Immature natural killer cell (primary cell): ENCODE measurements around the gene ERBB2. TPM values are rescaled to one million over a fixed set of nuclear protein-coding genes. Genes with fewer than 3 reads are reported as not detected.
"Not testable (repeated sequence)": the region's sequence is repeated elsewhere in the genome, so short reads cannot be mapped to it uniquely, and the experiment has no call there.

ENCODE experiments used
- DNase-seq, 3 donors: peaks; one replicate each; pipeline ENCODE4 v3.0.0; 2022; ENCODE audit warnings: mixed read lengths in 1 of 3
- H3K27ac Mint-ChIP-seq, 6 donors: one replicate each; pipeline ENCODE4 v1.8.0; 2020; ENCODE audit warnings: mixed read lengths in 6 of 6, mild to moderate bottlenecking in 5 of 6, inconsistent platforms in 4 of 6, moderate library complexity in 3 of 6
- H3K27me3 Mint-ChIP-seq, 3 donors: one replicate each; pipeline ENCODE4 v1.8.0; 2020 to 2021; ENCODE audit warnings: low read depth in 3 of 3, mild to moderate bottlenecking in 3 of 3, mixed read lengths in 3 of 3, moderate library complexity in 3 of 3, inconsistent platforms in 1 of 3
- H3K36me3 Mint-ChIP-seq, 3 donors: one replicate each; pipeline ENCODE4 v1.8.0; 2020; ENCODE audit warnings: mixed read lengths in 3 of 3, inconsistent platforms in 2 of 3, mild to moderate bottlenecking in 2 of 3
- H3K4me1 Mint-ChIP-seq, 2 donors: one replicate each; pipeline ENCODE4 v1.8.0; 2020; ENCODE audit warnings: inconsistent platforms in 2 of 2, mild to moderate bottlenecking in 2 of 2, mixed read lengths in 2 of 2, moderate library complexity in 1 of 2
- H3K4me3 Mint-ChIP-seq, 5 donors: one replicate each; pipeline ENCODE4 v1.8.0; 2020; ENCODE audit warnings: mild to moderate bottlenecking in 5 of 5, mixed read lengths in 5 of 5, inconsistent platforms in 3 of 5, moderate library complexity in 3 of 5
- H3K9me3 Mint-ChIP-seq, 6 donors: one replicate each; pipeline ENCODE4 v1.8.0; 2020; ENCODE audit warnings: mild to moderate bottlenecking in 6 of 6, mixed read lengths in 6 of 6, inconsistent platforms in 4 of 6, moderate library complexity in 3 of 6
- polyA plus RNA-seq, 3 donors: library from polyadenylated mRNA; unstranded; fragments of 300-500 nt; fragmentation: Illumina TruSeq; gene quantifications; one replicate each; pipeline ENCODE4 v1.2.3, GENCODE V29; 2021

Gene ERBB2
- polyA plus RNA-seq, 3 donors from 2014 or later, result 14.5 to 49.2 (median 25.2) TPM

- H3K27ac Mint-ChIP-seq, result no peak overlapping the region
- no peak for DNase-seq
- H3K9me3 Mint-ChIP-seq, result no peaks in the 10 kb centered on the region
- peaks cover 4 to 13% (median 7%) of the 10 kb centered on the region in 3 donors for H3K27me3 Mint-ChIP-seq
- peaks cover 15 to 18% of the 10 kb centered on the region in 2 donors for H3K4me1 Mint-ChIP-seq
- H3K36me3 Mint-ChIP-seq, result peaks cover 3 to 15% (median 13%) of the 10 kb centered on the region in 3 donors
- no peak overlapping the region for H3K4me3 Mint-ChIP-seq
Observed at GRCh38 chr17:39696731-39697130, 3.1 kb upstream of the ERBB2 start.

- Mint-ChIP-seq H3K4me3 (no peak overlapping the region), H3K27ac (no peak overlapping the region), H3K4me1 (peaks cover 21 to 28% of the 10 kb centered on the region in 2 donors), H3K36me3 (peaks cover 3 to 14% (median 13%) of the 10 kb centered on the region in 3 donors), H3K27me3 (peaks cover 4 to 13% (median 7%) of the 10 kb centered on the region in 3 donors), H3K9me3 (no peaks in the 10 kb centered on the region)
- no peak for DNase-seq
Observed at GRCh38 chr17:39697961-39698360, 1.9 kb upstream of the ERBB2 start.

- H3K36me3 Mint-ChIP-seq, result peaks cover 3 to 12% (median 9%) of the 10 kb centered on the region in 3 donors
- H3K4me1 Mint-ChIP-seq, result peaks cover 32 to 38% of the 10 kb centered on the region in 2 donors
- H3K4me3 Mint-ChIP-seq, result peak overlapping the region; percentile 71 to 86 (median 72)
- not testable (repeated sequence) for H3K9me3 Mint-ChIP-seq, DNase-seq
- peaks cover 4 to 13% (median 7%) of the 10 kb centered on the region in 3 donors for H3K27me3 Mint-ChIP-seq
- peak overlapping the region in 3 of 6 donors; percentile 46 to 49 (median 49) for H3K27ac Mint-ChIP-seq
Observed at GRCh38 chr17:39699157-39699817, 577 bp upstream of the ERBB2 start.

- Mint-ChIP-seq H3K36me3 (peaks cover 3 to 4% (median 3%) of the 10 kb centered on the region in 3 donors), H3K4me1 (peaks cover 32 to 38% of the 10 kb centered on the region in 2 donors), H3K27ac (peak overlapping the region in 1 of 6 donors; percentile 36), H3K9me3 (no peaks in the 10 kb centered on the region), H3K4me3 (peak overlapping the region in 3 of 5 donors; percentile 38 to 60 (median 55)), H3K27me3 (peaks cover 4 to 13% (median 7%) of the 10 kb centered on the region in 3 donors)
- no peak for DNase-seq
Observed at GRCh38 chr17:39700148-39700987, 504 bp downstream of the ERBB2 start.

GRCh38 chr17:39701012-39701783, 1.3 kb downstream of the ERBB2 start:
- DNase-seq, result no peak
- peaks cover 2 to 13% (median 7%) of the 10 kb centered on the region in 3 donors for H3K27me3 Mint-ChIP-seq
- H3K27ac Mint-ChIP-seq, result peak overlapping the region in 5 of 6 donors; percentile 11 to 58 (median 43)
- peak overlapping the region in 4 of 5 donors; percentile 24 to 60 (median 46) for H3K4me3 Mint-ChIP-seq
- H3K9me3 Mint-ChIP-seq, result no peaks in the 10 kb centered on the region
- peaks cover 3 to 4% (median 3%) of the 10 kb centered on the region in 3 donors for H3K36me3 Mint-ChIP-seq
- peaks cover 35 to 38% of the 10 kb centered on the region in 2 donors for H3K4me1 Mint-ChIP-seq

- Mint-ChIP-seq H3K4me1 (peaks cover 42 to 46% of the 10 kb centered on the region in 2 donors), H3K27ac (peak overlapping the region in 2 of 6 donors; percentile 43 to 58), H3K36me3 (peaks cover 3 to 4% (median 3%) of the 10 kb centered on the region in 3 donors), H3K9me3 (no peaks in the 10 kb centered on the region), H3K4me3 (peak overlapping the region in 1 of 5 donors; percentile 5), H3K27me3 (peaks cover 2 to 13% (median 7%) of the 10 kb centered on the region in 3 donors)
- DNase-seq, result no peak
Observed at GRCh38 chr17:39701784-39702422, 2.0 kb downstream of the ERBB2 start.

GRCh38 chr17:39702901-39703893, 3.3 kb downstream of the ERBB2 start:
- H3K27me3 Mint-ChIP-seq, result peaks cover 0 to 9% (median 7%) of the 10 kb centered on the region in 3 donors
- H3K4me3 Mint-ChIP-seq, result peak overlapping the region in 3 of 5 donors; percentile 2 to 36 (median 35)
- peak overlapping the region; percentile 2 to 85 (median 70) for H3K27ac Mint-ChIP-seq
- no peaks in the 10 kb centered on the region for H3K36me3 Mint-ChIP-seq
- peak in 1 of 3 donors; percentile 15 for DNase-seq
- no peaks in the 10 kb centered on the region for H3K9me3 Mint-ChIP-seq
- peaks cover 55 to 58% of the 10 kb centered on the region in 2 donors for H3K4me1 Mint-ChIP-seq

GRCh38 chr17:39703913-39704312, 4.0 kb downstream of the ERBB2 start:
- H3K9me3 Mint-ChIP-seq, result no peaks in the 10 kb centered on the region
- no peaks in the 10 kb centered on the region for H3K36me3 Mint-ChIP-seq
- peaks cover under 1 to 9% (median 7%) of the 10 kb centered on the region in 3 donors for H3K27me3 Mint-ChIP-seq
- DNase-seq, result no peak
- peak overlapping the region in 5 of 6 donors; percentile 33 to 85 (median 75) for H3K27ac Mint-ChIP-seq
- no peak overlapping the region for H3K4me3 Mint-ChIP-seq
- peaks cover 61 to 66% of the 10 kb centered on the region in 2 donors for H3K4me1 Mint-ChIP-seq

GRCh38 chr17:39704821-39705551, 5.1 kb downstream of the ERBB2 start:
- Mint-ChIP-seq H3K4me1 (peaks cover 66 to 70% of the 10 kb centered on the region in 2 donors), H3K4me3 (no peak overlapping the region), H3K27ac (peak overlapping the region in 3 of 6 donors; percentile 23 to 69 (median 30)), H3K9me3 (no peaks in the 10 kb centered on the region), H3K36me3 (no peaks in the 10 kb centered on the region), H3K27me3 (peaks cover 0 to 6% (median 3%) of the 10 kb centered on the region in 3 donors)
- no peak for DNase-seq

GRCh38 chr17:39705786-39706348, 6.0 kb downstream of the ERBB2 start:
- Mint-ChIP-seq H3K4me1 (peaks cover 74 to 76% of the 10 kb centered on the region in 2 donors), H3K27ac (peak overlapping the region in 3 of 6 donors; percentile 34 to 93 (median 61)), H3K27me3 (peaks cover 0 to 4% (median 3%) of the 10 kb centered on the region in 3 donors), H3K9me3 (no peaks in the 10 kb centered on the region), H3K36me3 (no peaks in the 10 kb centered on the region), H3K4me3 (no peak overlapping the region)
- DNase-seq, result no peak

- no peaks in the 10 kb centered on the region for H3K9me3 Mint-ChIP-seq
- H3K4me3 Mint-ChIP-seq, result peak overlapping the region in 4 of 5 donors; percentile 38 to 82 (median 68)
- peak overlapping the region in 5 of 6 donors; percentile 61 to 99 (median 95) for H3K27ac Mint-ChIP-seq
- no peaks in the 10 kb centered on the region for H3K36me3 Mint-ChIP-seq
- no peak for DNase-seq
- peaks cover 0 to 3% (median 2%) of the 10 kb centered on the region in 3 donors for H3K27me3 Mint-ChIP-seq
- H3K4me1 Mint-ChIP-seq, result peaks cover 72 to 76% of the 10 kb centered on the region in 2 donors
Observed at GRCh38 chr17:39706383-39706782, 6.5 kb downstream of the ERBB2 start.
